ENCODE data around the gene MAPKAPK2. TPM values are rescaled to one million over a fixed set of nuclear protein-coding genes. Genes with fewer than 3 reads are reported as not detected.

The MAPKAPK2 gene
- total and polyA plus RNA-seq, 2 of the 13 experiments (the other 11 are each of a cell fraction or from before 2014, with no cell fraction given), result 16.6 to 34.0 TPM

DNA sequence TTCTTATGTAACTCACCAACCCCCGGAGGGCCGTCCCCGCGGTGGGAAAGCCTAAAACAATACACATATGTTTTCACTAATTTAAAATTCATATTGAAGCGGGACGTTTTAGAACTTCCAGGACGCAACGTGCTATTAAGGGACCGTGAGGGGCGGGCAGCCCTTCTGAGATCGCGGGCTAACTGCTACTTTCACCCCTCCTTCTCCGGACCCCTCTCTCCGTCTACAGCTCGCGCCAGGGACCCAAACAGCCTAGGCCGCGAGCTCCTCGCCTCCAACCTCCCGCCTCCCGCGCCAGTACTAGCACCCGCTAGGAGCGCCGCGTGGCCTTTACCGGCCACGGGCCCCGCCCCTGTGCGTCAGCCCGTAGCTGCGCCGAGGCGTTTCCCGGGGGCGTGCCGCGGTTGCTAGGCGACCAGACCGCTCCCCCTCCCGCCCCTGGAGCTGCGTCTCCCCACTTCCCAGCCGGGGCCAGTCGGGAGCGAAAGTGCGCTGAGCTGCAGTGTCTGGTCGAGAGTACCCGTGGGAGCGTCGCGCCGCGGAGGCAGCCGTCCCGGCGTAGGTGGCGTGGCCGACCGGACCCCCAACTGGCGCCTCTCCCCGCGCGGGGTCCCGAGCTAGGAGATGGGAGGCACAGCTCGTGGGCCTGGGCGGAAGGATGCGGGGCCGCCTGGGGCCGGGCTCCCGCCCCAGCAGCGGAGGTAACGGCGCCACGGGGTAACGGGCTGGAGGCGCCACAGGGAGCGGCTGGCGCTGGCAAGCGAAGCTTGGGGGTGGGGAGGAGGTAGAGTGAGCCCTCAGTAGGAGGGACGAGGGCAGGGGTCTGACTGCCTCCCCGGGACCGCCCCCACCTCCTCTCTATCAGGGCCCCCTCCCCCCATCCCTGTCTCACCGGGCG, 49.4 kb upstream of the MAPKAPK2 start, which contains the start of gene DYRK3 (continued):
- TF ChIP-seq ZNF431 (CRISPR knock-in tag; IDR thresholded peaks at IDR 0.05; ENCODE audit: borderline replicate concordance, low read depth), result no peak; the same call in 1 of the 2 replicates
- TF ChIP-seq, protein P1, sequence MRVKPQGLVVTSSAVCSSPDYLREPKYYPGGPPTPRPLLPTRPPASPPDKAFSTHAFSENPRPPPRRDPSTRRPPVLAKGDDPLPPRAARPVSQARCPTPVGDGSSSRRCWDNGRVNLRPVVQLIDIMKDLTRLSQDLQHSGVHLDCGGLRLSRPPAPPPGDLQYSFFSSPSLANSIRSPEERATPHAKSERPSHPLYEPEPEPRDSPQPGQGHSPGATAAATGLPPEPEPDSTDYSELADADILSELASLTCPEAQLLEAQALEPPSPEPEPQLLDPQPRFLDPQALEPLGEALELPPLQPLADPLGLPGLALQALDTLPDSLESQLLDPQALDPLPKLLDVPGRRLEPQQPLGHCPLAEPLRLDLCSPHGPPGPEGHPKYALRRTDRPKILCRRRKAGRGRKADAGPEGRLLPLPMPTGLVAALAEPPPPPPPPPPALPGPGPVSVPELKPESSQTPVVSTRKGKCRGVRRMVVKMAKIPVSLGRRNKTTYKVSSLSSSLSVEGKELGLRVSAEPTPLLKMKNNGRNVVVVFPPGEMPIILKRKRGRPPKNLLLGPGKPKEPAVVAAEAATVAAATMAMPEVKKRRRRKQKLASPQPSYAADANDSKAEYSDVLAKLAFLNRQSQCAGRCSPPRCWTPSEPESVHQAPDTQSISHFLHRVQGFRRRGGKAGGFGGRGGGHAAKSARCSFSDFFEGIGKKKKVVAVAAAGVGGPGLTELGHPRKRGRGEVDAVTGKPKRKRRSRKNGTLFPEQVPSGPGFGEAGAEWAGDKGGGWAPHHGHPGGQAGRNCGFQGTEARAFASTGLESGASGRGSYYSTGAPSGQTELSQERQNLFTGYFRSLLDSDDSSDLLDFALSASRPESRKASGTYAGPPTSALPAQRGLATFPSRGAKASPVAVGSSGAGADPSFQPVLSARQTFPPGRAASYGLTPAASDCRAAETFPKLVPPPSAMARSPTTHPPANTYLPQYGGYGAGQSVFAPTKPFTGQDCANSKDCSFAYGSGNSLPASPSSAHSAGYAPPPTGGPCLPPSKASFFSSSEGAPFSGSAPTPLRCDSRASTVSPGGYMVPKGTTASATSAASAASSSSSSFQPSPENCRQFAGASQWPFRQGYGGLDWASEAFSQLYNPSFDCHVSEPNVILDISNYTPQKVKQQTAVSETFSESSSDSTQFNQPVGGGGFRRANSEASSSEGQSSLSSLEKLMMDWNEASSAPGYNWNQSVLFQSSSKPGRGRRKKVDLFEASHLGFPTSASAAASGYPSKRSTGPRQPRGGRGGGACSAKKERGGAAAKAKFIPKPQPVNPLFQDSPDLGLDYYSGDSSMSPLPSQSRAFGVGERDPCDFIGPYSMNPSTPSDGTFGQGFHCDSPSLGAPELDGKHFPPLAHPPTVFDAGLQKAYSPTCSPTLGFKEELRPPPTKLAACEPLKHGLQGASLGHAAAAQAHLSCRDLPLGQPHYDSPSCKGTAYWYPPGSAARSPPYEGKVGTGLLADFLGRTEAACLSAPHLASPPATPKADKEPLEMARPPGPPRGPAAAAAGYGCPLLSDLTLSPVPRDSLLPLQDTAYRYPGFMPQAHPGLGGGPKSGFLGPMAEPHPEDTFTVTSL (CRISPR knock-in tag; IDR thresholded peaks at IDR 0.05; ENCODE audit: borderline replicate concordance), result no peak
- TF ChIP-seq ZNF432 (CRISPR knock-in tag; IDR thresholded peaks at IDR 0.05; ENCODE audit: borderline replicate concordance), result no peak
- TF ChIP-seq FOXK1 (CRISPR knock-in tag; IDR thresholded peaks at IDR 0.05; ENCODE audit: borderline replicate concordance, low read depth), result no peak
- TF ChIP-seq, protein P2, sequence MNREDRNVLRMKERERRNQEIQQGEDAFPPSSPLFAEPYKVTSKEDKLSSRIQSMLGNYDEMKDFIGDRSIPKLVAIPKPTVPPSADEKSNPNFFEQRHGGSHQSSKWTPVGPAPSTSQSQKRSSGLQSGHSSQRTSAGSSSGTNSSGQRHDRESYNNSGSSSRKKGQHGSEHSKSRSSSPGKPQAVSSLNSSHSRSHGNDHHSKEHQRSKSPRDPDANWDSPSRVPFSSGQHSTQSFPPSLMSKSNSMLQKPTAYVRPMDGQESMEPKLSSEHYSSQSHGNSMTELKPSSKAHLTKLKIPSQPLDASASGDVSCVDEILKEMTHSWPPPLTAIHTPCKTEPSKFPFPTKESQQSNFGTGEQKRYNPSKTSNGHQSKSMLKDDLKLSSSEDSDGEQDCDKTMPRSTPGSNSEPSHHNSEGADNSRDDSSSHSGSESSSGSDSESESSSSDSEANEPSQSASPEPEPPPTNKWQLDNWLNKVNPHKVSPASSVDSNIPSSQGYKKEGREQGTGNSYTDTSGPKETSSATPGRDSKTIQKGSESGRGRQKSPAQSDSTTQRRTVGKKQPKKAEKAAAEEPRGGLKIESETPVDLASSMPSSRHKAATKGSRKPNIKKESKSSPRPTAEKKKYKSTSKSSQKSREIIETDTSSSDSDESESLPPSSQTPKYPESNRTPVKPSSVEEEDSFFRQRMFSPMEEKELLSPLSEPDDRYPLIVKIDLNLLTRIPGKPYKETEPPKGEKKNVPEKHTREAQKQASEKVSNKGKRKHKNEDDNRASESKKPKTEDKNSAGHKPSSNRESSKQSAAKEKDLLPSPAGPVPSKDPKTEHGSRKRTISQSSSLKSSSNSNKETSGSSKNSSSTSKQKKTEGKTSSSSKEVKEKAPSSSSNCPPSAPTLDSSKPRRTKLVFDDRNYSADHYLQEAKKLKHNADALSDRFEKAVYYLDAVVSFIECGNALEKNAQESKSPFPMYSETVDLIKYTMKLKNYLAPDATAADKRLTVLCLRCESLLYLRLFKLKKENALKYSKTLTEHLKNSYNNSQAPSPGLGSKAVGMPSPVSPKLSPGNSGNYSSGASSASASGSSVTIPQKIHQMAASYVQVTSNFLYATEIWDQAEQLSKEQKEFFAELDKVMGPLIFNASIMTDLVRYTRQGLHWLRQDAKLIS (CRISPR knock-in tag; IDR thresholded peaks at IDR 0.05), result no peak
- no peak for TF ChIP-seq STAG1 (CRISPR knock-in tag; IDR thresholded peaks at IDR 0.05)
- TF ChIP-seq, protein P3, sequence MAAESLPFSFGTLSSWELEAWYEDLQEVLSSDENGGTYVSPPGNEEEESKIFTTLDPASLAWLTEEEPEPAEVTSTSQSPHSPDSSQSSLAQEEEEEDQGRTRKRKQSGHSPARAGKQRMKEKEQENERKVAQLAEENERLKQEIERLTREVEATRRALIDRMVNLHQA (CRISPR knock-in tag; IDR thresholded peaks at IDR 0.05), result no peak
- TF ChIP-seq, protein P4, sequence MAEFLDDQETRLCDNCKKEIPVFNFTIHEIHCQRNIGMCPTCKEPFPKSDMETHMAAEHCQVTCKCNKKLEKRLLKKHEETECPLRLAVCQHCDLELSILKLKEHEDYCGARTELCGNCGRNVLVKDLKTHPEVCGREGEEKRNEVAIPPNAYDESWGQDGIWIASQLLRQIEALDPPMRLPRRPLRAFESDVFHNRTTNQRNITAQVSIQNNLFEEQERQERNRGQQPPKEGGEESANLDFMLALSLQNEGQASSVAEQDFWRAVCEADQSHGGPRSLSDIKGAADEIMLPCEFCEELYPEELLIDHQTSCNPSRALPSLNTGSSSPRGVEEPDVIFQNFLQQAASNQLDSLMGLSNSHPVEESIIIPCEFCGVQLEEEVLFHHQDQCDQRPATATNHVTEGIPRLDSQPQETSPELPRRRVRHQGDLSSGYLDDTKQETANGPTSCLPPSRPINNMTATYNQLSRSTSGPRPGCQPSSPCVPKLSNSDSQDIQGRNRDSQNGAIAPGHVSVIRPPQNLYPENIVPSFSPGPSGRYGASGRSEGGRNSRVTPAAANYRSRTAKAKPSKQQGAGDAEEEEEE (CRISPR knock-in tag; IDR thresholded peaks at IDR 0.05; ENCODE audit: borderline replicate concordance), result no peak
- no peak for TF ChIP-seq NFE2L1 (CRISPR knock-in tag; IDR thresholded peaks at IDR 0.05; ENCODE audit: borderline replicate concordance)
- TF ChIP-seq ZNF816 (CRISPR knock-in tag; IDR thresholded peaks at IDR 0.05; ENCODE audit: borderline replicate concordance), result no peak
